C4-2B (cell line): Measurements from ENCODE around the gene RAPGEF1.

ENCODE experiments used
- CTCF ChIP-seq: fragments of 450-650 bp; conservative IDR thresholded peaks from 2 replicates; pipeline ENCODE4 v1.5.1; 2017; ENCODE audit warnings: mild to moderate bottlenecking
- ZFX ChIP-seq: fragments of 450-650 bp; IDR thresholded peaks from 2 replicates; pipeline ENCODE4 v1.6.1; 2017

GRCh38 chr9:131589124-131589711, 150.7 kb downstream of the RAPGEF1 start:
- no peak for TF ChIP-seq CTCF
- TF ChIP-seq ZFX: no peak
